Measurements from ENCODE around the gene SLC46A2.
A peak's percentile ranks its signal among the peaks of the same experiment; 100 is the strongest.

The SLC46A2 gene

DNA sequence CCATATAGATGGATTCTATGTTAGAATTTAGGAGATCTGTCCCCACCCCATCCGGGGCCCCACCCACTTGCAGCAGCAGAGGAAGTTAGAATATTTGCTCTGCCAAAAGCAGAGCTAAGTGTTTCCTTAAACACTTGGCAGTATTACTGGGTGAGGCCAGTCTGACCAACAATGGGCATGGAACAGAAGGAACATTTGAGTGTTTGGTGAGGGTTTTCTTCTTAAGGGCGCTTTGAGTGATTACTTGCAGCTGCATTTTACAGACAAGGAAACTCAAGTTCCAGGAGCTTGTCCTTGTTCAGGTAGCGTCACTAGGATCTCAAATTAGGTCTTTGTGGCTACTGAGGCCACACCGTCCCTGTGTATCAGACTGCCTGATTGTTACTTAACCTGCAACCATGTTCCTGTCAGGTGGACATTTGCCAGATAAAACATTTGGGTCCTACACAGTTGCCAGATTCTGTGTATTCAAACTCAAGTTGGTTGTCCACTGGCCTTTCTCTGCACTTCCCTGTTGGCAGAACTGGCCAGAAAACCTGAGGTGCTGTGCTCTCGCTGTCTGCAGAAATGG is 59.3 kb downstream of the SLC46A2 start:
- TF ChIP-seq, protein P1, sequence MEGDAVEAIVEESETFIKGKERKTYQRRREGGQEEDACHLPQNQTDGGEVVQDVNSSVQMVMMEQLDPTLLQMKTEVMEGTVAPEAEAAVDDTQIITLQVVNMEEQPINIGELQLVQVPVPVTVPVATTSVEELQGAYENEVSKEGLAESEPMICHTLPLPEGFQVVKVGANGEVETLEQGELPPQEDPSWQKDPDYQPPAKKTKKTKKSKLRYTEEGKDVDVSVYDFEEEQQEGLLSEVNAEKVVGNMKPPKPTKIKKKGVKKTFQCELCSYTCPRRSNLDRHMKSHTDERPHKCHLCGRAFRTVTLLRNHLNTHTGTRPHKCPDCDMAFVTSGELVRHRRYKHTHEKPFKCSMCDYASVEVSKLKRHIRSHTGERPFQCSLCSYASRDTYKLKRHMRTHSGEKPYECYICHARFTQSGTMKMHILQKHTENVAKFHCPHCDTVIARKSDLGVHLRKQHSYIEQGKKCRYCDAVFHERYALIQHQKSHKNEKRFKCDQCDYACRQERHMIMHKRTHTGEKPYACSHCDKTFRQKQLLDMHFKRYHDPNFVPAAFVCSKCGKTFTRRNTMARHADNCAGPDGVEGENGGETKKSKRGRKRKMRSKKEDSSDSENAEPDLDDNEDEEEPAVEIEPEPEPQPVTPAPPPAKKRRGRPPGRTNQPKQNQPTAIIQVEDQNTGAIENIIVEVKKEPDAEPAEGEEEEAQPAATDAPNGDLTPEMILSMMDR (conservative IDR thresholded peaks at IDR 0.05) = no peak
- H3K27ac ChIP-seq = peak overlapping the region; percentile 85
